Effector memory CD8-positive, alpha-beta T cell (primary cell): Measurements from ENCODE around the gene KCTD19.

Source experiments
- ATAC-seq: fragments of 150-1000 bp; cut with Tn5 transposase; replicated peaks from 2 replicates; pipeline ENCODE4 v1.10.0; 2021; ENCODE audit warnings: mild to moderate bottlenecking, moderate library complexity
- DNase-seq, 3 experiments: peaks; one replicate each; pipeline ENCODE4 v3.0.0; 2021
- H3K27ac Mint-ChIP-seq, 2 donors: one replicate each; pipeline ENCODE4 v1.8.0; 2022; ENCODE audit warnings: mild to moderate bottlenecking in 2 of 2, mixed read lengths in 2 of 2, moderate library complexity in 2 of 2
- H3K27me3 Mint-ChIP-seq, 2 donors: one replicate each; pipeline ENCODE4 v1.8.0; 2022; ENCODE audit warnings: mixed read lengths in 2 of 2
- H3K36me3 Mint-ChIP-seq: one replicate; pipeline ENCODE4 v1.8.0; 2022; ENCODE audit warnings: mild to moderate bottlenecking, moderate library complexity, mixed read lengths; ENCODE audit not compliant: insufficient read depth
- H3K4me1 Mint-ChIP-seq, 2 donors: one replicate each; pipeline ENCODE4 v1.8.0; 2022; ENCODE audit warnings: low read depth in 2 of 2, mixed read lengths in 2 of 2
- H3K4me3 Mint-ChIP-seq, 2 donors: one replicate each; pipeline ENCODE4 v1.8.0; 2022; ENCODE audit warnings: mild to moderate bottlenecking in 2 of 2, mixed read lengths in 2 of 2, moderate library complexity in 2 of 2
- H3K9me3 Mint-ChIP-seq, 2 donors: one replicate each; pipeline ENCODE4 v1.8.0; 2022; ENCODE audit warnings: mixed read lengths in 2 of 2

The KCTD19 gene

GRCh38 chr16:67256701-67257230 lies 69.8 kb downstream of the KCTD19 start:
- Mint-ChIP-seq H3K4me1 (no peaks in the 10 kb centered on the region), H3K4me3 (no peak overlapping the region), H3K27ac (peak overlapping the region in 1 of 2 donors; percentile 59), H3K27me3 (peaks cover 9 to 28% of the 10 kb centered on the region in 2 donors), H3K36me3 (peaks cover 3% of the 10 kb centered on the region), H3K9me3 (no peaks in the 10 kb centered on the region)
- ATAC-seq (no peak), DNase-seq (no peak)

- Mint-ChIP-seq H3K27ac (no peak overlapping the region), H3K4me3 (no peak overlapping the region), H3K4me1 (no peaks in the 10 kb centered on the region), H3K9me3 (no peaks in the 10 kb centered on the region), H3K27me3 (peaks cover 9 to 28% of the 10 kb centered on the region in 2 donors), H3K36me3 (peaks cover 3% of the 10 kb centered on the region)
- ATAC-seq (no peak), DNase-seq (no peak)
Measured at GRCh38 chr16:67255553-67256221, 70.9 kb downstream of the KCTD19 start.

- Mint-ChIP-seq H3K27ac (no peak overlapping the region), H3K36me3 (peaks cover 3% of the 10 kb centered on the region), H3K27me3 (peaks cover 10 to 32% of the 10 kb centered on the region in 2 donors), H3K9me3 (no peaks in the 10 kb centered on the region), H3K4me1 (peaks cover 0 to 2% of the 10 kb centered on the region in 2 donors), H3K4me3 (no peak overlapping the region)
- DNase-seq (no peak), ATAC-seq (no peak)
Measured at GRCh38 chr16:67254801-67255552, 71.6 kb downstream of the KCTD19 start.

- DNase-seq (no peak), ATAC-seq (no peak)
- Mint-ChIP-seq H3K27ac (no peak overlapping the region), H3K27me3 (peaks cover 13 to 37% of the 10 kb centered on the region in 2 donors), H3K9me3 (no peaks in the 10 kb centered on the region), H3K4me3 (no peak overlapping the region), H3K36me3 (peaks cover 17% of the 10 kb centered on the region), H3K4me1 (peaks cover 8 to 14% of the 10 kb centered on the region in 2 donors)
Measured at GRCh38 chr16:67252609-67253497, 73.7 kb downstream of the KCTD19 start.

- no peak for DNase-seq
- Mint-ChIP-seq H3K4me3 (peak overlapping the region; percentile 90 to 96), H3K36me3 (peaks cover 14% of the 10 kb centered on the region), H3K4me1 (peaks cover 18 to 26% of the 10 kb centered on the region in 2 donors), H3K27ac (peak overlapping the region in 1 of 2 donors; percentile 81), H3K9me3 (no peaks in the 10 kb centered on the region), H3K27me3 (peaks cover 5 to 19% of the 10 kb centered on the region in 2 donors)
- ATAC-seq: no peak
Measured at GRCh38 chr16:67250045-67250327, 76.6 kb downstream of the KCTD19 start.

GRCh38 chr16:67249178-67250044 lies 77.1 kb downstream of the KCTD19 start:
- DNase-seq (no peak), ATAC-seq (no peak)
- Mint-ChIP-seq H3K9me3 (no peaks in the 10 kb centered on the region), H3K4me3 (peak overlapping the region; percentile 90 to 96), H3K27me3 (peaks cover 5 to 19% of the 10 kb centered on the region in 2 donors), H3K36me3 (peaks cover 16% of the 10 kb centered on the region), H3K27ac (peak overlapping the region in 1 of 2 donors; percentile 81), H3K4me1 (peaks cover 24 to 32% of the 10 kb centered on the region in 2 donors)

GRCh38 chr16:67248401-67249177 lies 78.0 kb downstream of the KCTD19 start, which contains the start of gene SLC9A5:
Gene SLC9A5, plus strand, starts transcription at chr16:67248979. Its CDS starts 36 bp downstream, at chr16:67249015.
- peak in 1 of 3 experiments; percentile 15 for DNase-seq
- no peak for ATAC-seq
- H3K27me3 Mint-ChIP-seq: peaks cover 5 to 19% of the 10 kb centered on the region in 2 donors

GRCh38 chr16:67248073-67248400 lies 78.5 kb downstream of the KCTD19 start:
- peaks cover 5 to 19% of the 10 kb centered on the region in 2 donors for H3K27me3 Mint-ChIP-seq
- peak overlapping the region; percentile 90 to 96 for H3K4me3 Mint-ChIP-seq
- no peak for DNase-seq
- H3K36me3 Mint-ChIP-seq: peaks cover 18% of the 10 kb centered on the region
- peak overlapping the region; percentile 92 to 96 for H3K27ac Mint-ChIP-seq
- H3K9me3 Mint-ChIP-seq: no peaks in the 10 kb centered on the region
- H3K4me1 Mint-ChIP-seq: peaks cover 29 to 38% of the 10 kb centered on the region in 2 donors
- ATAC-seq: no peak

More at GRCh38 chr16:67248401-67249177, 78.0 kb downstream of the KCTD19 start, which contains the start of gene SLC9A5:
- H3K36me3 Mint-ChIP-seq: peaks cover 18% of the 10 kb centered on the region
- no peaks in the 10 kb centered on the region for H3K9me3 Mint-ChIP-seq
- H3K4me1 Mint-ChIP-seq: peaks cover 29 to 37% of the 10 kb centered on the region in 2 donors
- peak within 1 kb of the TSS; percentile 90 to 96 for H3K4me3 Mint-ChIP-seq
- peak within 1 kb of the TSS; percentile 92 to 96 for H3K27ac Mint-ChIP-seq

GRCh38 chr16:67247192-67248072 lies 79.1 kb downstream of the KCTD19 start, which contains the start of gene FHOD1:
Gene FHOD1, minus strand, starts transcription at chr16:67247481. Its CDS starts 71 bp downstream, at chr16:67247410.
- Mint-ChIP-seq H3K36me3 (peaks cover 18% of the 10 kb centered on the region), H3K4me3 (peak within 1 kb of the TSS; percentile 90 to 96), H3K9me3 (no peaks in the 10 kb centered on the region), H3K27me3 (peaks cover 5 to 13% of the 10 kb centered on the region in 2 donors), H3K27ac (peak within 1 kb of the TSS; percentile 92 to 96), H3K4me1 (peaks cover 32 to 41% of the 10 kb centered on the region in 2 donors)
- peak; percentile 72 for ATAC-seq
- peak; percentile 97 for DNase-seq

GRCh38 chr16:67246756-67247191 lies 79.8 kb downstream of the KCTD19 start:
- peaks cover 32 to 42% of the 10 kb centered on the region in 2 donors for H3K4me1 Mint-ChIP-seq
- ATAC-seq: no peak
- peak overlapping the region; percentile 90 to 96 for H3K4me3 Mint-ChIP-seq
- DNase-seq: peak in 1 of 3 experiments; percentile 23
- peaks cover 18% of the 10 kb centered on the region for H3K36me3 Mint-ChIP-seq
- H3K9me3 Mint-ChIP-seq: no peaks in the 10 kb centered on the region
- peak overlapping the region; percentile 92 to 96 for H3K27ac Mint-ChIP-seq
- peaks cover 5 to 12% of the 10 kb centered on the region in 2 donors for H3K27me3 Mint-ChIP-seq
